ENCODE measurements around the gene GP9.

Gene GP9

GRCh38 chr3:129060276-129061022, at the start of gene GP9:
Gene GP9, plus strand, starts transcription at chr3:129060779. Its CDS starts 961 bp downstream, at chr3:129061740.
- H3K27ac ChIP-seq: peak within 1 kb of the TSS; percentile 32 to 72
- DNase-seq: no peak
- intact Hi-C loops (cut with DNase I; ENCODE audit: low total_unique reads): no loop called here
- no peak within 1 kb of the TSS for H3K4me3 ChIP-seq
- no peaks in the 10 kb centered on the region for H3K27me3 ChIP-seq
- H3K9me3 ChIP-seq: no peaks in the 10 kb centered on the region
- TF ChIP-seq, protein P1, sequence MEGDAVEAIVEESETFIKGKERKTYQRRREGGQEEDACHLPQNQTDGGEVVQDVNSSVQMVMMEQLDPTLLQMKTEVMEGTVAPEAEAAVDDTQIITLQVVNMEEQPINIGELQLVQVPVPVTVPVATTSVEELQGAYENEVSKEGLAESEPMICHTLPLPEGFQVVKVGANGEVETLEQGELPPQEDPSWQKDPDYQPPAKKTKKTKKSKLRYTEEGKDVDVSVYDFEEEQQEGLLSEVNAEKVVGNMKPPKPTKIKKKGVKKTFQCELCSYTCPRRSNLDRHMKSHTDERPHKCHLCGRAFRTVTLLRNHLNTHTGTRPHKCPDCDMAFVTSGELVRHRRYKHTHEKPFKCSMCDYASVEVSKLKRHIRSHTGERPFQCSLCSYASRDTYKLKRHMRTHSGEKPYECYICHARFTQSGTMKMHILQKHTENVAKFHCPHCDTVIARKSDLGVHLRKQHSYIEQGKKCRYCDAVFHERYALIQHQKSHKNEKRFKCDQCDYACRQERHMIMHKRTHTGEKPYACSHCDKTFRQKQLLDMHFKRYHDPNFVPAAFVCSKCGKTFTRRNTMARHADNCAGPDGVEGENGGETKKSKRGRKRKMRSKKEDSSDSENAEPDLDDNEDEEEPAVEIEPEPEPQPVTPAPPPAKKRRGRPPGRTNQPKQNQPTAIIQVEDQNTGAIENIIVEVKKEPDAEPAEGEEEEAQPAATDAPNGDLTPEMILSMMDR (IDR thresholded peaks at IDR 0.05): no peak
- H3K4me1 ChIP-seq: peaks cover 0 to 21% (median 12%) of the 10 kb centered on the region in 4 donors
- no peaks in the 10 kb centered on the region for H3K36me3 ChIP-seq

DNA sequence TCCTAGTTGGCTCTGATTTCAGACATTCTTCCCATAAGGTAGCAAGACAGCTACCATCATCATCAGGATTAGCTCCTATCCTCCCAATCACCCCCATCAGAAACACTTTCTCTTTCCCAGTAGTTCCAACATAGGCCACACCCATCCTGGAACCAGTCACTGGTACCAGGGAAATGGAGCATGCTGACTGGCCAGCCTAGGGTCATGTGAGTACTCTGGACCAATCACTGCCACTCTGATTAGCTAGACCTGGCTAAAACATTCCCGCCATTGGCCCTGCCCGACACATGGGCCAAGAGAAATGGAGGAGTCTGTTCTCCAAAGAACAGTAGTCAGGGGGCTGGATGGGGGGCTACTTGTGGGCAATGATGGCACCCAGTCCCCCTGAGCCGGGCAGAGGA, 47.1 kb upstream of the GP9 start:
- TF ChIP-seq, protein P1 (IDR thresholded peaks at IDR 0.05): no peak
- no peak for DNase-seq
- Histone ChIP-seq H3K9me3 (no peaks in the 10 kb centered on the region), H3K4me3 (no peak overlapping the region), H3K27ac (no peak overlapping the region), H3K4me1 (no peaks in the 10 kb centered on the region), H3K36me3 (no peaks in the 10 kb centered on the region), H3K27me3 (peaks cover 0 to 3% of the 10 kb centered on the region in 2 donors)
- intact Hi-C loops (cut with DNase I; ENCODE audit: low total_unique reads): no loop called here

GRCh38 chr3:129014148-129014547, 46.4 kb upstream of the GP9 start:
- Histone ChIP-seq H3K9me3 (no peaks in the 10 kb centered on the region), H3K4me1 (no peaks in the 10 kb centered on the region), H3K27ac (no peak overlapping the region), H3K4me3 (no peak overlapping the region), H3K36me3 (no peaks in the 10 kb centered on the region), H3K27me3 (peaks cover 0 to 8% of the 10 kb centered on the region in 2 donors)
- no peak for DNase-seq
- intact Hi-C loops (cut with DNase I; ENCODE audit: low total_unique reads): no loop called here
- TF ChIP-seq, protein P1 (IDR thresholded peaks at IDR 0.05): no peak

DNA sequence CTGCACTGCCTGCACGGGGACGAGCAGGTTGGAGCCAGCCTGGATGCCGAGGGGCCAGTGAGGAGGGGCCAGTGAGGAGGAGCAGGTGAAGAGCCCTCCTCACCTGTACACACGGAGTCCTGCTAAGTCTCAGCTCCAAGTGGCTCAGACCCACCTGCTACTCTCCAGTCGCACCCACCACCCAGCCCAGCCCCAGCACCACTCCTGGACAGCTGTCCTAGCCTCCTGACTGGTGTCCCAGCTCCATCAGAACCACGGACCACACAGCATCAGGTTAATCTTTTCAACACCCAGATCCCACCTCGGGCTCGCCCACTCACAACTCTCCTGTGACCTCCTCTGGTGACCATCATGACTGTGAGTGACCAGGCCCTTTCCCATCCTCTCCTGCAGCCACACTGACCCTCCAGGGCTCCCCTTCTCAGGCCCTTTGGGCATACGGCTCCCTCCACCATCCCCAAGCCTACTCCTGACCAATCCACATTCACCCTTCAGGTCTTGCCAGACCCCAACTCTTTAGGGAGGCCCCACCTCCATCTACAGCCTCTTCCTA, 45.7 kb upstream of the GP9 start:
- DNase-seq: no peak
- Histone ChIP-seq H3K9me3 (no peaks in the 10 kb centered on the region), H3K27ac (no peak overlapping the region), H3K4me3 (no peak overlapping the region), H3K27me3 (peaks cover 0 to 9% of the 10 kb centered on the region in 2 donors), H3K4me1 (no peaks in the 10 kb centered on the region), H3K36me3 (no peaks in the 10 kb centered on the region)
- intact Hi-C loops (cut with DNase I; ENCODE audit: low total_unique reads): no loop called here
- TF ChIP-seq, protein P1 (IDR thresholded peaks at IDR 0.05): no peak

DNA sequence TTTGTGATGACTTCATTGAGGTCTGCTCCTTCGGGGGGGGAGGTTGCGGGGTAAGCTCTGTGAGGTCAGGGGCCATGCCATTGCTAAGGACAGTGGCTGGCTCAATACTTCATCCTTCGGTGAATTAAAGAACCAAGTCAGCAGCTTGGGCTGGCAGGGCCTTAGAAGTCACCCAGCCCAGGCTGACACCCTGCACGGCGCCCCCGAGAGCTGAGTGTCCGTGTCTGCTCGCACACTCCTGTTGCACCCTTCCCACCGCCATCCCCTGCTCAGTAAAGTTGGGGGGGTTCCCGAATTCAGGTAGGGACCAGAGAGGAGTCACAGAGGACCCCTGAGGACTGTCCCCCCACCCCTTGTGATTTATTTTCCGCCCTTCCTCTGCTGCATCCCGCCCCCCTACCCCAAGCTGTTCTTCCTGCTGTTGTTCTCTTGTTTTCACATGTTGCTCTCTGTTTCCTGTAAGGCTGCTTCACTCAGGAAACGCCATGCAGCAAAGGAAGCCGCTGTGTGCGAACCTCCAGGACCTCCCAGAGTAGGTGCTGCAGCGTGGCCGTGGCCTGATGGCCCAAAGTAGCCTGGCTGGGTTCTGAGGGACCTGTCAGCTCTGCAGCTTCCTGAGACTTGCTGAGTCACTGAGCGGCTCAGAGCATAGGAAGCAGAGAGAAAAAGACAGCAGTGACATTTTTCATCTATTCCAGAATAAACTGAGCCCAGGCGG, 45.0 kb upstream of the GP9 start:
- no peak for DNase-seq
- TF ChIP-seq, protein P1 (IDR thresholded peaks at IDR 0.05): no peak
- intact Hi-C loops (cut with DNase I; ENCODE audit: low total_unique reads): no loop called here
- Histone ChIP-seq H3K4me1 (no peaks in the 10 kb centered on the region), H3K9me3 (no peaks in the 10 kb centered on the region), H3K27ac (no peak overlapping the region), H3K27me3 (peaks cover 0 to 12% of the 10 kb centered on the region in 2 donors), H3K4me3 (no peak overlapping the region), H3K36me3 (no peaks in the 10 kb centered on the region)

Measured in tibial artery (tissue), 4 donors.